VCaP (cell line): Measurements from ENCODE around the gene TMEM97.

Experiments
- H3K27ac ChIP-seq: fragments of 450-650 bp; 2 replicates; pipeline ENCODE4 v1.5.1; 2017
- TF ChIP-seq, protein P1 (sequence below): fragments of 450-650 bp; conservative IDR thresholded peaks from 2 replicates; pipeline ENCODE4 v1.5.1; 2017; ENCODE audit warnings: mild to moderate bottlenecking, moderate library complexity

TMEM97 gene

DNA sequence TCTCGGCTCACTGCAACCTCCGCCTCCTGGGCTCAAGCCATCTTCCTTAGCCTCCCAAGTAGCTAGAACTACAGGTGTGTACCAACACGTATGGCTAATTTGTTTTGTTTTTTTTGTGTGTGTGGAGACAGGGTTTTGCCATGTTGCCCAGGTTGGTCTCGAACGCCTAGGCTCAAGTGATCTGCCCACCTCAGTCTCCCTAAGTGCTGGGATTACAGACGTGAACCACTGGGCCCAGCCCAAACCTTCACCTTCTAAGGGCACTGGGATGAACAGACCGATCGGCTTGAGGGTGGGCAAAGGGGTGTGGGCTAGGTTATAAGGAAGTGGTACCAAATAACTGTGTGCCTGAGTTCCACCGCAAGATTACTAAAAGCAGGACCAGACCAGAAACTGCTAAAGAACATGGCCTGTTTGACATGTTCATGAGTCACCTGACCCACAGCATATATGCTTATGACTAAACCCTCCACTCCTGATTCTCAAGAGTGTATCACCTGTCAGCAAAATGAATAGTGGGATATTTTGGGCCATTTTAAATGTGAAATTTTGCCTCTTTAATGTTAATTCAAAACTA lies 8.1 kb downstream of the TMEM97 start:
- TF ChIP-seq, protein P1, sequence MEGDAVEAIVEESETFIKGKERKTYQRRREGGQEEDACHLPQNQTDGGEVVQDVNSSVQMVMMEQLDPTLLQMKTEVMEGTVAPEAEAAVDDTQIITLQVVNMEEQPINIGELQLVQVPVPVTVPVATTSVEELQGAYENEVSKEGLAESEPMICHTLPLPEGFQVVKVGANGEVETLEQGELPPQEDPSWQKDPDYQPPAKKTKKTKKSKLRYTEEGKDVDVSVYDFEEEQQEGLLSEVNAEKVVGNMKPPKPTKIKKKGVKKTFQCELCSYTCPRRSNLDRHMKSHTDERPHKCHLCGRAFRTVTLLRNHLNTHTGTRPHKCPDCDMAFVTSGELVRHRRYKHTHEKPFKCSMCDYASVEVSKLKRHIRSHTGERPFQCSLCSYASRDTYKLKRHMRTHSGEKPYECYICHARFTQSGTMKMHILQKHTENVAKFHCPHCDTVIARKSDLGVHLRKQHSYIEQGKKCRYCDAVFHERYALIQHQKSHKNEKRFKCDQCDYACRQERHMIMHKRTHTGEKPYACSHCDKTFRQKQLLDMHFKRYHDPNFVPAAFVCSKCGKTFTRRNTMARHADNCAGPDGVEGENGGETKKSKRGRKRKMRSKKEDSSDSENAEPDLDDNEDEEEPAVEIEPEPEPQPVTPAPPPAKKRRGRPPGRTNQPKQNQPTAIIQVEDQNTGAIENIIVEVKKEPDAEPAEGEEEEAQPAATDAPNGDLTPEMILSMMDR = no peak

DNA sequence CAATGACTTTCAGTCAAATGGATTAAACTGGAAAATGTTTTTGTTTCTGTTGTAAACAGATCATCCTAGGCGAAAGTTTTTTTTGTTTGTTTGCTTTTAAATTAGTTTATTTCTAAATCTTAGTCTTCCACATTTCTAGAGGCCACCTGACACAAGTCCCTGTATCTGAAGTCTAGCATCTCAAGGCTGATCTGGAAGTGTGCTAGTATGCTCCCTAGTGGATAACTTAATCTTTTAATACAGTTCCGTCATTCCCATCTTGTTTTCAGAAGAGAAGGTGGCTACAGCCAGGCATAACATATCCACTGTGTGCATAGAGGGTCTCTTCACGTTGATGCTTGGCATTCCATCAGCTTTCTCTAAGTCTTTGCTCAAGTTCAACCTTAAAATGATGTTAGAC lies 8.7 kb downstream of the TMEM97 start:
- H3K27ac ChIP-seq = peak overlapping the region; percentile 88
- TF ChIP-seq, protein P1 = peak; percentile 45

More for the DNA sequence above, 8.1 kb downstream of the TMEM97 start:
- peak overlapping the region; percentile 88 for H3K27ac ChIP-seq

DNA sequence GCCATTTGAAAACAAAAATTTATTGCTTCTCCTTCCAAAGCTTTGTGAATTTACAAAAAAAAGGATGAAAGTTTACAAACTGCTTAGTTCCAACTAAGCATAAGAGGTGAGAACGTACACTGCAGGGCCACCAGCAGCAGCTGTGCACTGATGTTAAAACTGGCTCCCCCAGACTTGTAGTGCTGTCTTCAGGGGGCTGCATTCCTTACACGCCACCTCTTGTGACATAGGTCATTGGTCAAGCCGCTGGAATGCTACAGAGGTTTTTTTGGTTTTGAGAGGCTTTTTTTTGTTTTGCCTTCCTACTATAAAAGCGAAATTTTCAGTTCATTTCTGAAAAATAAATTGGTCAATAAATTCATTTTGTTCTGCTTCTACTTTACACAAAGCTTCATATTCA lies 9.3 kb downstream of the TMEM97 start:
- H3K27ac ChIP-seq = peak overlapping the region; percentile 88
- TF ChIP-seq, protein P1 = no peak

GRCh38 chr17:28330671-28331070 lies 11.7 kb downstream of the TMEM97 start:
- TF ChIP-seq, protein P1 = no peak
- no peak overlapping the region for H3K27ac ChIP-seq

DNA sequence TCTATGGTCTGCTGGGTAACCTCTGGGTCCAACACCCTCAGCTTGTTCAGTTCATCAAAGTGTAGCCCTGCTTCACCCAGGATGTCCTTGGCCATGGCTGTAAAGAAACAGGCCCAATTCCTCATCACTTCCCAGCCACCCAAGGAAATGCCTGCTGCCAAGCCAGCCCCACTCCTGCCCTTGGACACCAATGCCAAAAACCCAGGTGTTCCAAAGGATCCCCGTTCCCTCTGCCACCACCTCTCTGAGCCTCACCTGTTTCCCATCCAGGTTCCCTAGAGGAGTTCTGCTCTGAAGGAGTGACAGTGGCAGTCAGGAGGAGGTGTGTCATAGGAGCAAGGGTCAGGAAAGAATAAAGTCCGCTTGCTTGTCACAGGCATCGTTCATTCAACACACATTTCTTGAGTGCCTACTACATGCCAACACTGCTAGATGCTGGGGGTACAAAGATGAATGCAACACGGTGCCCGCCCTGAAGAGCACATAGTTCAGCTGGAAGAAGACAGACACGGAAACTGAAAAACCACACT lies 13.0 kb downstream of the TMEM97 start:
- TF ChIP-seq, protein P1 = no peak
- no peak overlapping the region for H3K27ac ChIP-seq

DNA sequence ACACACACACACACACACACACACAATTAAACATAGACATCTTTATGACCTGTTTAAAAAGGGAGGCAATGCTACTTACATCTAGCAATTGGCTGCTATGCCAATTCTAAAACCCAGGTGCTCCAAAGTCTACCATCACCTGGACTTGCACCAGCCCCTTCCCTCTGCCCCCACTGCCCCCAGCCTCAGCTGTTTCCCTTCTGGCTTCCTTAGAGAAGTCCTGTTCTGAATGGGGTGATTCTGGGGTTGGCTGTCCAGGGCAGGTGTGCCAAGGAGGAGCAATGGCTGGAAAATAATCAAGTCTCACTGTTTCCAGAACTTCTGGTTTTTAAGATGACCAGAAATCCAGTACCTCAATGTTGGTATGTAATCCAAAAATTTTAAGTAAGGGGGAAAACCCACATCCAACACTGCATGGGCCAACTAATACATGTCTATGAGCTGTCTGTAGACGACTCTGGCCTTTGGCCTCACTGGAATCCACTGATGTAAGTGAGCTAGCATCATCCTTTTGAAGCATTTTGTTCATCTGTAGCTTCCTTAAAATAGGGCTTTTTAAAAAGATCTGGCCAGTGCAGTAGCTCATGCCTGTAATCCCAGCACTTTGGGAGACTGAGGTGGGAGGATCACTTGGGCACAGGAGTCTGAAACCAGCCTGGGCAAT lies 14.2 kb downstream of the TMEM97 start:
- peak overlapping the region; percentile 85 for H3K27ac ChIP-seq
- TF ChIP-seq, protein P1 = no peak

- H3K27ac ChIP-seq = peak overlapping the region; percentile 85
- TF ChIP-seq, protein P1 = no peak
Observed at GRCh38 chr17:28334171-28334570, 15.2 kb downstream of the TMEM97 start.
